Esophagus squamous epithelium (tissue), 5 donors: Measurements from ENCODE around the gene TEX51. TPM values are rescaled to one million over a fixed set of nuclear protein-coding genes. Genes with fewer than 3 reads are reported as not detected.

Experiments
- DNase-seq: peaks from one replicate; lab custom pipeline; 2025; lab: John Stamatoyannopoulos, UW
- H3K27ac ChIP-seq, 4 donors: fragments of 200-600 bp; sonication (generic); one replicate each; pipeline ENCODE4 v1.5.1; 2016 to 2019; ENCODE audit warnings: mild to moderate bottlenecking in 1 of 4
- H3K27me3 ChIP-seq, 4 donors: fragments of 200-600 bp; sonication (generic); 1 replicate in 3 of 4; 2 replicates in 1 of 4; pipeline versions ENCODE4 v1.5.1 to v1.6.0; 2017 to 2021; ENCODE audit warnings: antibody characterized with exemption in 1 of 4
- H3K36me3 ChIP-seq, 3 donors: fragments of 200-600 bp; sonication (generic); one replicate each; pipeline ENCODE4 v1.5.1; 2016 to 2019
- H3K4me1 ChIP-seq, 3 donors: fragments of 200-600 bp; sonication (generic); one replicate each; pipeline ENCODE4 v1.5.1; 2017 to 2019
- H3K4me3 ChIP-seq, 4 donors: fragments of 200-600 bp; sonication (generic); 1 replicate in 3 of 4; 2 replicates in 1 of 4; pipeline ENCODE4 v1.5.1; 2016 to 2019; ENCODE audit warnings: mild to moderate bottlenecking in 2 of 4, moderate library complexity in 1 of 4
- H3K9me3 ChIP-seq, 3 donors: fragments of 200-600 bp; sonication (generic); one replicate each; pipeline ENCODE4 v1.5.1; 2016 to 2019
- CTCF ChIP-seq, 6 experiments: fragments of 450-650 bp in 4 of 6; fragments of 200-600 bp in 2 of 6; sonication (generic) in 2 of 6; IDR thresholded peaks; one replicate each; pipeline ENCODE4 v1.5.1; 2016 to 2019; ENCODE audit warnings: antibody characterized with exemption in 6 of 6, mild to moderate bottlenecking in 4 of 6, moderate library complexity in 4 of 6
- POLR2A ChIP-seq, 4 donors: fragments of 450-650 bp; IDR thresholded peaks; one replicate each; pipeline ENCODE4 v1.6.1; 2017; ENCODE audit warnings: antibody characterized with exemption in 4 of 4, mild to moderate bottlenecking in 4 of 4, moderate library complexity in 3 of 4
- WGBS, 2 donors: methylation state at CpG; one replicate each; pipeline ENCODE4 v1.1.5; 2018; 5-methylcytosine and 5-hydroxymethylcytosine counted together
- intact Hi-C: fragments of 100-400 bp; cut with DNase I; formaldehyde crosslinking; loops from one replicate; pipeline ENCODE4 v1.15.0; 2022
- total RNA-seq, 4 donors: library from RNA; depleted of rRNA; stranded (reverse); fragments of >200 nt; gene quantifications; one replicate each; pipeline ENCODE4 v1.1.0, GENCODE V29; 2016
- donor health status: DM: yes; HTN: yes; CAD: no.

Gene TEX51
- total RNA-seq, 4 donors from 2014 or later, result not detected

- H3K9me3 ChIP-seq, result no peaks in the 10 kb centered on the region
- H3K36me3 ChIP-seq, result no peaks in the 10 kb centered on the region
- WGBS, 2 donors, result 60 to 75% methylated on average over 5 of the region's 5 CpGs
- TF ChIP-seq POLR2A (IDR thresholded peaks at IDR 0.05) (no peak), CTCF (IDR thresholded peaks at IDR 0.05) (no peak)
- H3K27me3 ChIP-seq, result peaks cover 0 to 11% (median 0%) of the 10 kb centered on the region in 4 donors
- intact Hi-C loops, result no loop called here
- H3K4me1 ChIP-seq, result no peaks in the 10 kb centered on the region
- no peak overlapping the region for H3K27ac ChIP-seq
- DNase-seq, result no peak
- H3K4me3 ChIP-seq, result no peak overlapping the region
Observed at GRCh38 chr2:126935774-126936173, 37.1 kb downstream of the TEX51 start.

DNA sequence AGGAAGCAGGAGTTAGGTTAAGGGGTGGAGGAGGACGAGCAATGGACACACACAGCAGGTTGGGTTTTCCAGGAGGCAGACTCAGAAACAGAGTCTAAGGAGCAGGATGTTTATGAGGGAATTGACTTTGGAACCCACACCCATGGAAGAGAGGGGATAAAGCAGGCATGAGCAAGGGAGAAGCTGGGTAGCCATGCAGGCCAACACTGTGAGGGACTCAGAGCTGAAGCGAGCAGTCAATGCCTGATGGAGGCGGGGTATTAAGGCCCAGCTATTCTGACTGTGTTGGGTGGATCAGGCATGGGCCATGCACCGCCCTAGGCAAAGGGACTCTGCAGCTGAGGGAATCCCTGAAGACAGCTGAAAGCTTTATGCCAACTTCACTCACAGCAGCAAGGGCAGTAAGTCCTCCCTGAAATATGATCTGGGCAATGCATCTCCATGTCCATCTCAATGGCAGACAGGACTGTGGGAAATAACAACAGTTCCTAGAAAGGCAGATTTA, 37.6 kb downstream of the TEX51 start:
- Histone ChIP-seq H3K36me3 (no peaks in the 10 kb centered on the region), H3K4me3 (no peak overlapping the region), H3K27me3 (peaks cover 0 to 11% (median 0%) of the 10 kb centered on the region in 4 donors), H3K9me3 (no peaks in the 10 kb centered on the region), H3K4me1 (no peaks in the 10 kb centered on the region), H3K27ac (no peak overlapping the region)
- TF ChIP-seq POLR2A (IDR thresholded peaks at IDR 0.05) (no peak), CTCF (IDR thresholded peaks at IDR 0.05) (no peak)
- intact Hi-C loops, result no loop called here
- DNase-seq, result no peak
- WGBS, 2 donors, result 78 to 93% methylated on average over 4 of the region's 4 CpGs

DNA sequence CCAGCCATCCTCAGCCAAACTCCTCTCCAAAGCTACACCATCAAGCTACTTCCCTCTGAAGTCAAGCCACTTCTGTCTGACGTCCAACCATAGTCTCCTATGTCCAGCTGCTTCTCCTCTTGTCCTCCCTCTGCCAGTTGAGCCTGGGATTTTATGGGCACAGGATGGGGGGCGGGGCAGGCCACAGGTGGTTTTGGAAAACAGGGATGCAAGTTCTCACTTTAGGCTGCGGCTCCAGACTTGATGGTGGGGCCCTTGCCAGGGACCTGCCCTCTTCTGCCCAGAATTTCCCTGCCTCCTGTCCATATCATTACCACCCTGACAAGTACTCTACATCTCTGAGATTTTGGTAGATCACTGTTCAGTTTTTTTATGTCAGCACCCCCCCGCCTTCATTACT, 41.6 kb downstream of the TEX51 start:
- TF ChIP-seq POLR2A (IDR thresholded peaks at IDR 0.05) (no peak), CTCF (IDR thresholded peaks at IDR 0.05) (no peak)
- Histone ChIP-seq H3K27me3 (peaks cover 0 to 19% (median 0%) of the 10 kb centered on the region in 4 donors), H3K27ac (no peak overlapping the region), H3K9me3 (no peaks in the 10 kb centered on the region), H3K36me3 (no peaks in the 10 kb centered on the region), H3K4me3 (no peak overlapping the region), H3K4me1 (no peaks in the 10 kb centered on the region)
- intact Hi-C loops, result no loop called here
- no peak for DNase-seq
- WGBS, 2 donors, result 68 to 71% methylated on average over 3 to 4 of the region's 4 CpGs

DNA sequence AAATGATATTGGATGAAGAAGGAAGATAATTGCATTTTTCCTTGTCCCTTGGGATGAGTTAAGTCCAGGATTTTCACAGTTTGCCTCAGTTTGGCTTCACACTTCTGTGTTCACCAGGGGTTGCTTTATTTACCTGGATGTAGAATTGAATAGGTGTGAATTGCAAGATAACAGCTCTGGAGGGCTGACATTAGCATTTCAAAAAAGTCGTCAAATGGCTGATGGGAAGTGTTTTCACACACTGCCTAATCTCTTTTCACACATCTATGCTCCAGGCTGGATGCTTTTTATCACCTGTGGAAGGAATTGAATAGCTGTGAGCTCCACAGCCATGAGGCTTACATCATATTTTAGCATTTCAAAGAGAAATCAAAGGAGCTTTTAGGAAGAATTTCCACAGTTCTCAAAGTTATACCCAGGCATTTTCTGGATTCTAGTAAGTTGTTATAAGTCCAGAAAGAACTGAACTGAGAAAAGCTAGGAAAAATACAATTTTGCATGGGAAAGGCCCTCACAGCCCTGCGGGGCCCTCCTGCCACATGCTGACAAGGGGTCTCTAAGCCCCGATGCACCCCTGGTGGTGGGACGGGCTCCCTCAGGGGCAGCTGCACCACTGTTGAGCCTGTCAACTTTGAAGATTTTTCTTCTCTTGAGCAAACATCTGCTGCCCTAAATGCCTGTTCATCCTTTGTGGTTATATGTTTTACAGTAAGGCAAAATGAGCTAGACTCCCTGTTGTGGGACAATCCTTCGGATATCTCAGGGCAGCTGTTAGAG, 43.9 kb downstream of the TEX51 start:
- DNase-seq, result no peak
- WGBS, 2 donors, result 29 to 45% methylated on average over 5 of the region's 5 CpGs
- Histone ChIP-seq H3K27me3 (peaks cover 0 to 19% (median 0%) of the 10 kb centered on the region in 4 donors), H3K4me3 (no peak overlapping the region), H3K9me3 (no peaks in the 10 kb centered on the region), H3K4me1 (no peaks in the 10 kb centered on the region), H3K36me3 (no peaks in the 10 kb centered on the region), H3K27ac (no peak overlapping the region)
- intact Hi-C loops, result no loop called here
- TF ChIP-seq CTCF (IDR thresholded peaks at IDR 0.05), result no peak
- no peak for TF ChIP-seq POLR2A (IDR thresholded peaks at IDR 0.05)

DNA sequence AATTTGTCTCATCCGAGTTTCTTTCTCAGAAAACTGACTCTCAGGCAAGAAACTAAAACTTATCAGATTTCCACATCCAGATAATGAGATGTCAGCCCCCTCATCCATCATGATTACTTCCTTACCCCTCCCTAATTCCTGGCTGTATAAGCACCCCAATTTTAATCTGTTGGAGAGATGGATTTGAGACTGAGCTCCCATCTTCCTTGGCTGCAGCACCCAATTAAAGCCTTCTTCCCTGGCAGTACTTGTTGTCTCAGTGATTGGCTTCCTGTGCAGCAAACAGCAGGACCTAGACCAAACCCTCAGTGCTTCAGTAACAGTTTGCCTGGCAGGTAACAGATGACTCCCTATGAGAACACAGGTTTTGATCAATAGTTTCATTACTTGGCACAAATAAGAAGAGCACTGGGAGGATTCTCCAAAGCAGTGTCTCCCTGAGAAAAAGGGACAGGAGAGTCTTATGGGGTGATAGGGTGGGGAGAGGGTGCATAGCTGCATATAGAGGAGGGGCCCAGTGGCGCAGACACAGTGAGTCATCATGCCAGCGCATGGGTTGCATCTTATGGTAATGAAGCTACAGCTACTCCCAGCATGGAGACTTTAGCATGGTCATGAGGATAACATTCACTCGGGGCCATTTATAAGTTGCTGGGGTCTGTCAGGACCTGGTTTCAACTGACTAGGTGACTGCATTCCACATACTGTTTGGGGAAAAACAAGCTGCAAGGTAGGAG, 45.1 kb downstream of the TEX51 start:
- no peak overlapping the region for H3K27ac ChIP-seq
- TF ChIP-seq CTCF (IDR thresholded peaks at IDR 0.05) (no peak), POLR2A (IDR thresholded peaks at IDR 0.05) (no peak)
- peaks cover 0 to 19% (median 0%) of the 10 kb centered on the region in 4 donors for H3K27me3 ChIP-seq
- no peaks in the 10 kb centered on the region for H3K9me3 ChIP-seq
- intact Hi-C loops, result no loop called here
- H3K4me3 ChIP-seq, result no peak overlapping the region
- no peaks in the 10 kb centered on the region for H3K36me3 ChIP-seq
- DNase-seq, result no peak
- WGBS, 2 donors, result 82 to 86% methylated on average over 4 of the region's 4 CpGs
- H3K4me1 ChIP-seq, result no peaks in the 10 kb centered on the region
